Neural progenitor cell (in vitro differentiated cells): ENCODE data around the gene ENDOU. TPM values are rescaled to one million over a fixed set of nuclear protein-coding genes. Genes with fewer than 3 reads are reported as not detected.

Source experiments
- DNase-seq: peaks from one replicate; pipeline ENCODE4 v3.0.0-alpha.2; 2016; ENCODE audit warnings: low spot score
- H2AFZ ChIP-seq: fragments of 200-600 bp; sonication (generic); replicated peaks from 2 replicates; pipeline ENCODE4 v1.6.1; 2016; ENCODE audit warnings: antibody characterized with exemption
- H3F3A ChIP-seq: fragments of 200-600 bp; sonication (generic); 2 replicates; pipeline ENCODE4 v1.6.1; 2016; ENCODE audit warnings: antibody characterized with exemption, low read depth
- H3K27ac ChIP-seq: fragments of 200-600 bp; sonication (generic); 2 replicates; pipeline ENCODE4 v1.5.1; 2016; ENCODE audit warnings: mild to moderate bottlenecking
- H3K27me3 ChIP-seq: fragments of 200-600 bp; sonication (generic); 2 replicates; pipeline ENCODE4 v1.6.1; 2016; ENCODE audit warnings: mild to moderate bottlenecking, moderate library complexity
- H3K36me3 ChIP-seq: fragments of 200-600 bp; sonication (generic); 2 replicates; pipeline ENCODE4 v1.5.1; 2016
- H3K4me1 ChIP-seq: fragments of 200-600 bp; sonication (generic); 2 replicates; pipeline ENCODE4 v1.6.1; 2016; ENCODE audit warnings: mixed run types
- H3K4me2 ChIP-seq: fragments of 200-600 bp; sonication (generic); 2 replicates; pipeline ENCODE4 v1.6.1; 2016
- H3K4me3 ChIP-seq: fragments of 200-600 bp; sonication (generic); 2 replicates; pipeline ENCODE4 v1.5.1; 2016
- H3K79me2 ChIP-seq: fragments of 200-600 bp; sonication (generic); 2 replicates; pipeline ENCODE4 v1.6.1; 2016; ENCODE audit warnings: low read depth
- H3K9ac ChIP-seq: fragments of 200-600 bp; sonication (generic); 2 replicates; pipeline ENCODE4 v1.6.1; 2016
- H3K9me3 ChIP-seq: fragments of 200-600 bp; sonication (generic); 2 replicates; pipeline ENCODE4 v1.5.1; 2016; ENCODE audit warnings: low read depth
- H4K20me1 ChIP-seq: fragments of 200-600 bp; sonication (generic); 2 replicates; pipeline ENCODE4 v1.6.1; 2016; ENCODE audit warnings: low read depth
- H3K27ac Mint-ChIP-seq: 3 replicates; pipeline ENCODE4 v1.8.0; 2021; ENCODE audit warnings: mixed read lengths
- H3K27me3 Mint-ChIP-seq: 2 replicates; pipeline ENCODE4 v1.8.0; 2022; ENCODE audit warnings: low read depth, mild to moderate bottlenecking, inconsistent platforms, moderate library complexity, mixed read lengths; ENCODE audit not compliant: insufficient read depth
- H3K36me3 Mint-ChIP-seq: 3 replicates; pipeline ENCODE4 v1.8.0; 2021; ENCODE audit warnings: mixed read lengths
- H3K4me1 Mint-ChIP-seq: 3 replicates; pipeline ENCODE4 v1.8.0; 2021; ENCODE audit warnings: mixed read lengths
- H3K4me3 Mint-ChIP-seq: 3 replicates; pipeline ENCODE4 v1.8.0; 2021; ENCODE audit warnings: mild to moderate bottlenecking, moderate library complexity, mixed read lengths
- H3K9me3 Mint-ChIP-seq: 3 replicates; pipeline ENCODE4 v1.8.0; 2020; ENCODE audit warnings: mixed read lengths
- CTCF ChIP-seq: fragments of 200-600 bp; sonication (generic); IDR thresholded peaks from 2 replicates; pipeline ENCODE4 v1.5.1; 2017; ENCODE audit warnings: antibody characterized with exemption, mild to moderate bottlenecking
- EZH2 ChIP-seq: fragments of 200-600 bp; sonication (generic); IDR thresholded peaks from 2 replicates; pipeline ENCODE4 v1.6.1; 2017; ENCODE audit warnings: antibody characterized with exemption, mild to moderate bottlenecking, moderate library complexity
- EZH2phosphoT487 ChIP-seq: fragments of 200-600 bp; sonication (generic); IDR thresholded peaks from 2 replicates; pipeline ENCODE4 v1.6.1; 2017; ENCODE audit warnings: antibody characterized with exemption
- total RNA-seq: library from RNA; depleted of rRNA; stranded (reverse); fragments of >200 nt; gene quantifications from 2 replicates; pipeline ENCODE4 v1.2.3, GENCODE V29; 2015; ENCODE audit warnings: low replicate concordance

ENDOU gene
- total RNA-seq, 1 donor from 2014 or later: not detected

DNA sequence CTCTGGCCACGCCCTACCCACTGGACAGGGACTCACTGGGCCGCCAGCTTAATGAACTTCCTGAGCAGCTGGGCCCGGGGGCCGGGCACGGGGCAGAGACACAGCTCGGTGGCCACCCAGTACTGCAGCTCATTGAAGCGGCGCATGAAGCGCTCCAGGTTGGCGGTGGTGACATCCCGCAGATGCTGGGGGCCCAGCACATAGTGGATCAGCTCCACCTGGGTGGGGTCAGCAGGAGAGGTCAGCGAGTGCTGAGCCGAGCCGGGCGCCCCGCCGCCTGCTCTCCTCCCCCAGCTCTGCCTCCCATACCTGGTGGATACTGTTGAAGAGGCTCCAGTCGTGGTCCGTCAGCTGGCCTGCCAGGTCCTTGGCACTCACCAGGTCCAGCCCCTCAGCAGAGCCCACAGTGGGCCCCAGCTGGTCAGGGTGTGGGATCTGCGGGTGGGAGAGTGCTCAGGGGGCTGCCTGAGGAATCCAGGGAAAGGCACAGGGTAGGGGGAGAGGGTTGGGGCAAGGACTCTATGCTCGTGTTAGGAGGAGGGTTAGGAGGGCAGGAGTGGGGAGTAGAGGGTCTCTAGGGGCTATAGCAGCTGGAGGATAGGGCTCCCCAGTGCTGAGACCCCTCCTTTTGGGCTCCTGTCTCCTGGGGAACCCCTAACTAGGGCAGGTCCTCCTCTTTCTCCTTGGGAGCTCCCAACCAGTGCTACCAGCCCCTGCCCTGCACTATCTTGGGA is 15.5 kb upstream of the ENDOU start:
- Histone ChIP-seq H3K4me1 (peaks cover 22% of the 10 kb centered on the region), H3K27me3 (no peaks in the 10 kb centered on the region), H4K20me1 (no peaks in the 10 kb centered on the region), H3K4me3 (no peak overlapping the region), H3K9me3 (no peaks in the 10 kb centered on the region), H3K9ac (no peak overlapping the region), H2AFZ (peak overlapping the region; percentile 69), H3K36me3 (no peaks in the 10 kb centered on the region), H3K4me2 (peak overlapping the region; percentile 0), H3K79me2 (no peaks in the 10 kb centered on the region), H3F3A (peaks cover 5% of the 10 kb centered on the region), H3K27ac (no peak overlapping the region)
- Mint-ChIP-seq H3K4me1 (peaks cover 36% of the 10 kb centered on the region), H3K27ac (no peak overlapping the region), H3K9me3 (no peaks in the 10 kb centered on the region), H3K36me3 (no peaks in the 10 kb centered on the region), H3K4me3 (no peak overlapping the region), H3K27me3 (peaks cover 7% of the 10 kb centered on the region)
- no peak for DNase-seq
- TF ChIP-seq CTCF: no peak
- TF ChIP-seq EZH2: no peak
- TF ChIP-seq EZH2phosphoT487: no peak

- Histone ChIP-seq H3K4me3 (no peak overlapping the region), H4K20me1 (no peaks in the 10 kb centered on the region), H3K4me2 (no peak overlapping the region), H2AFZ (no peak overlapping the region), H3F3A (peaks cover 5% of the 10 kb centered on the region), H3K27me3 (no peaks in the 10 kb centered on the region), H3K79me2 (no peaks in the 10 kb centered on the region), H3K9me3 (no peaks in the 10 kb centered on the region), H3K9ac (no peak overlapping the region), H3K36me3 (no peaks in the 10 kb centered on the region), H3K27ac (no peak overlapping the region), H3K4me1 (peaks cover 21% of the 10 kb centered on the region)
- H3K36me3 Mint-ChIP-seq: no peaks in the 10 kb centered on the region
- no peaks in the 10 kb centered on the region for H3K9me3 Mint-ChIP-seq
- H3K4me3 Mint-ChIP-seq: no peak overlapping the region
- DNase-seq: no peak
- peaks cover 4% of the 10 kb centered on the region for H3K27me3 Mint-ChIP-seq
- peaks cover 34% of the 10 kb centered on the region for H3K4me1 Mint-ChIP-seq
- no peak overlapping the region for H3K27ac Mint-ChIP-seq
- TF ChIP-seq EZH2 (no peak), EZH2phosphoT487 (no peak), CTCF (no peak)
Observed at GRCh38 chr12:47739979-47740378, 14.7 kb upstream of the ENDOU start.

- Mint-ChIP-seq H3K4me1 (peaks cover 36% of the 10 kb centered on the region), H3K27me3 (peaks cover 4% of the 10 kb centered on the region), H3K9me3 (no peaks in the 10 kb centered on the region), H3K36me3 (no peaks in the 10 kb centered on the region), H3K4me3 (no peak overlapping the region), H3K27ac (peak overlapping the region; percentile 21)
- Histone ChIP-seq H3K27me3 (no peaks in the 10 kb centered on the region), H3K9ac (no peak overlapping the region), H3K4me3 (no peak overlapping the region), H3K4me1 (peaks cover 23% of the 10 kb centered on the region), H3K79me2 (no peaks in the 10 kb centered on the region), H3K27ac (no peak overlapping the region), H2AFZ (no peak overlapping the region), H3K36me3 (no peaks in the 10 kb centered on the region), H3K4me2 (no peak overlapping the region), H3K9me3 (no peaks in the 10 kb centered on the region), H3F3A (peaks cover 3% of the 10 kb centered on the region), H4K20me1 (no peaks in the 10 kb centered on the region)
- no peak for DNase-seq
- TF ChIP-seq CTCF (no peak), EZH2 (no peak), EZH2phosphoT487 (no peak)
Observed at GRCh38 chr12:47739297-47739696, 14.0 kb upstream of the ENDOU start.
